WERI-Rb-1 (cell line): ENCODE measurements around the gene HEMK1.

ENCODE experiments used
- DNase-seq: peaks from one replicate; pipeline ENCODE4 v3.0.0-alpha.2; 2020
- H3K27ac ChIP-seq: fragments of 250-450 bp; sonication (Bioruptor Pico); 2 replicates; pipeline ENCODE4 v1.5.1; 2020; ENCODE audit warnings: mild to moderate bottlenecking, moderate library complexity
- H3K27me3 ChIP-seq: fragments of 250-450 bp; sonication (Bioruptor Pico); 2 replicates; pipeline ENCODE4 v1.5.1; 2021; ENCODE audit warnings: mild to moderate bottlenecking, low read depth, moderate library complexity; ENCODE audit not compliant: insufficient read depth, severe bottlenecking
- H3K36me3 ChIP-seq: fragments of 250-450 bp; sonication (Bioruptor Pico); 2 replicates; pipeline ENCODE4 v1.5.1; 2020; ENCODE audit warnings: mild to moderate bottlenecking, moderate library complexity
- H3K4me3 ChIP-seq: 2 replicates; pipeline ENCODE4 v1.5.1; 2011; ENCODE audit warnings: low read depth, mild to moderate bottlenecking, control low read depth, low read length
- H3K9me3 ChIP-seq: fragments of 250-450 bp; sonication (Bioruptor Pico); 2 replicates; pipeline ENCODE4 v1.5.1; 2021; ENCODE audit warnings: mild to moderate bottlenecking, moderate library complexity; ENCODE audit not compliant: severe bottlenecking
- CTCF ChIP-seq: IDR thresholded peaks from 2 replicates; pipeline ENCODE4 v1.5.1; 2011; ENCODE audit warnings: low read depth, mild to moderate bottlenecking, control low read depth, inconsistent platforms, low read length

HEMK1 gene

GRCh38 chr3:50620820-50621219 is 51.5 kb downstream of the HEMK1 start:
- H3K9me3 ChIP-seq = no peaks in the 10 kb centered on the region
- TF ChIP-seq CTCF = no peak
- no peak overlapping the region for H3K27ac ChIP-seq
- H3K4me3 ChIP-seq = no peak overlapping the region
- peaks cover 2% of the 10 kb centered on the region for H3K36me3 ChIP-seq
- H3K27me3 ChIP-seq = no peaks in the 10 kb centered on the region
- no peak for DNase-seq

- H3K9me3 ChIP-seq = no peaks in the 10 kb centered on the region
- H3K36me3 ChIP-seq = peaks cover 2% of the 10 kb centered on the region
- no peak overlapping the region for H3K4me3 ChIP-seq
- no peak for DNase-seq
- H3K27ac ChIP-seq = peak overlapping the region; percentile 36; the same call in 1 of the 2 replicates
- no peaks in the 10 kb centered on the region for H3K27me3 ChIP-seq
- no peak for TF ChIP-seq CTCF
Observed at GRCh38 chr3:50622881-50623280, 53.6 kb downstream of the HEMK1 start.

GRCh38 chr3:50623840-50624474 is 54.6 kb downstream of the HEMK1 start:
- no peaks in the 10 kb centered on the region for H3K27me3 ChIP-seq
- H3K4me3 ChIP-seq = no peak overlapping the region
- peaks cover 2% of the 10 kb centered on the region for H3K36me3 ChIP-seq
- no peak overlapping the region for H3K27ac ChIP-seq
- no peak for DNase-seq
- no peaks in the 10 kb centered on the region for H3K9me3 ChIP-seq
- TF ChIP-seq CTCF = no peak

GRCh38 chr3:50624634-50625033 is 55.3 kb downstream of the HEMK1 start:
- DNase-seq = no peak
- H3K27ac ChIP-seq = no peak overlapping the region
- no peaks in the 10 kb centered on the region for H3K27me3 ChIP-seq
- no peak for TF ChIP-seq CTCF
- no peaks in the 10 kb centered on the region for H3K9me3 ChIP-seq
- no peak overlapping the region for H3K4me3 ChIP-seq
- peaks cover 2% of the 10 kb centered on the region; the same call in 1 of the 2 replicates for H3K36me3 ChIP-seq

GRCh38 chr3:50625231-50626182 is 56.2 kb downstream of the HEMK1 start:
- no peak for TF ChIP-seq CTCF
- Histone ChIP-seq H3K27me3 (no peaks in the 10 kb centered on the region), H3K27ac (peak overlapping the region; percentile 79), H3K36me3 (peaks cover 2% of the 10 kb centered on the region; the same call in 1 of the 2 replicates), H3K4me3 (peak overlapping the region; percentile 7), H3K9me3 (no peaks in the 10 kb centered on the region)
- peak; percentile 68 for DNase-seq
